ENCODE measurements around the gene H2BK1. TPM values are rescaled to one million over a fixed set of nuclear protein-coding genes. Genes with fewer than 3 reads are reported as not detected.

H2BK1 gene
- total RNA-seq, 1 experiment from 2014 or later = not detected

GRCh38 chr7:151232917-151233701, 22.8 kb upstream of the H2BK1 start:
- peak overlapping the region; percentile 91 for H3K4me2 ChIP-seq
- intact Hi-C loops (cut with micrococcal nuclease; ENCODE audit: unreplicated experiment) = no loop called here
- peak overlapping the region; percentile 11; the same call in 1 of the 2 replicates for H3K27ac ChIP-seq
- no peaks in the 10 kb centered on the region for H3K9me3 ChIP-seq (ENCODE audit: insufficient read depth, low read depth)
- no peaks in the 10 kb centered on the region for H3K9me2 ChIP-seq (ENCODE audit: insufficient read depth)
- H2AFZ ChIP-seq = peak overlapping the region; percentile 92
- TF ChIP-seq, protein P1, sequence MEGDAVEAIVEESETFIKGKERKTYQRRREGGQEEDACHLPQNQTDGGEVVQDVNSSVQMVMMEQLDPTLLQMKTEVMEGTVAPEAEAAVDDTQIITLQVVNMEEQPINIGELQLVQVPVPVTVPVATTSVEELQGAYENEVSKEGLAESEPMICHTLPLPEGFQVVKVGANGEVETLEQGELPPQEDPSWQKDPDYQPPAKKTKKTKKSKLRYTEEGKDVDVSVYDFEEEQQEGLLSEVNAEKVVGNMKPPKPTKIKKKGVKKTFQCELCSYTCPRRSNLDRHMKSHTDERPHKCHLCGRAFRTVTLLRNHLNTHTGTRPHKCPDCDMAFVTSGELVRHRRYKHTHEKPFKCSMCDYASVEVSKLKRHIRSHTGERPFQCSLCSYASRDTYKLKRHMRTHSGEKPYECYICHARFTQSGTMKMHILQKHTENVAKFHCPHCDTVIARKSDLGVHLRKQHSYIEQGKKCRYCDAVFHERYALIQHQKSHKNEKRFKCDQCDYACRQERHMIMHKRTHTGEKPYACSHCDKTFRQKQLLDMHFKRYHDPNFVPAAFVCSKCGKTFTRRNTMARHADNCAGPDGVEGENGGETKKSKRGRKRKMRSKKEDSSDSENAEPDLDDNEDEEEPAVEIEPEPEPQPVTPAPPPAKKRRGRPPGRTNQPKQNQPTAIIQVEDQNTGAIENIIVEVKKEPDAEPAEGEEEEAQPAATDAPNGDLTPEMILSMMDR (conservative IDR thresholded peaks at IDR 0.05) = no peak
- TF ChIP-seq EZH2 (IDR thresholded peaks at IDR 0.05; ENCODE audit: low read depth) = no peak
- no TSS peak for BruUV-seq (replicated peaks)
- H3K79me2 ChIP-seq (ENCODE audit: low read depth) = peaks cover 41% of the 10 kb centered on the region
- CTCF ChIA-PET = interaction anchor here (2.2 kb wide), 1 partner anchor 11 kb away, joined by 6 read pairs; no protein-coding TSS in a partner anchor
- H4K20me1 ChIP-seq (ENCODE audit: insufficient read depth) = peaks cover 46% of the 10 kb centered on the region
- DNase-seq = peak; percentile 55 to 73
- H3K4me3 ChIP-seq = peak overlapping the region; percentile 88
- H3F3A ChIP-seq (ENCODE audit: insufficient read depth, low read depth) = peaks cover 8% of the 10 kb centered on the region; the same call in 1 of the 2 replicates
- peaks cover 21% of the 10 kb centered on the region; the same call in 1 of the 2 replicates for H3K36me3 ChIP-seq (ENCODE audit: low read depth)
- H3K4me1 ChIP-seq (replicated peaks; ENCODE audit: insufficient read depth) = peaks cover 26% of the 10 kb centered on the region
- no peaks in the 10 kb centered on the region for H3K27me3 ChIP-seq (ENCODE audit: insufficient read depth, low read depth)
- POLR2A ChIA-PET (ENCODE audit: unreplicated experiment) = interaction anchor here (0.5 kb wide), 1 partner anchor 34 kb away, joined by 3 read pairs; no protein-coding TSS in a partner anchor

DNA sequence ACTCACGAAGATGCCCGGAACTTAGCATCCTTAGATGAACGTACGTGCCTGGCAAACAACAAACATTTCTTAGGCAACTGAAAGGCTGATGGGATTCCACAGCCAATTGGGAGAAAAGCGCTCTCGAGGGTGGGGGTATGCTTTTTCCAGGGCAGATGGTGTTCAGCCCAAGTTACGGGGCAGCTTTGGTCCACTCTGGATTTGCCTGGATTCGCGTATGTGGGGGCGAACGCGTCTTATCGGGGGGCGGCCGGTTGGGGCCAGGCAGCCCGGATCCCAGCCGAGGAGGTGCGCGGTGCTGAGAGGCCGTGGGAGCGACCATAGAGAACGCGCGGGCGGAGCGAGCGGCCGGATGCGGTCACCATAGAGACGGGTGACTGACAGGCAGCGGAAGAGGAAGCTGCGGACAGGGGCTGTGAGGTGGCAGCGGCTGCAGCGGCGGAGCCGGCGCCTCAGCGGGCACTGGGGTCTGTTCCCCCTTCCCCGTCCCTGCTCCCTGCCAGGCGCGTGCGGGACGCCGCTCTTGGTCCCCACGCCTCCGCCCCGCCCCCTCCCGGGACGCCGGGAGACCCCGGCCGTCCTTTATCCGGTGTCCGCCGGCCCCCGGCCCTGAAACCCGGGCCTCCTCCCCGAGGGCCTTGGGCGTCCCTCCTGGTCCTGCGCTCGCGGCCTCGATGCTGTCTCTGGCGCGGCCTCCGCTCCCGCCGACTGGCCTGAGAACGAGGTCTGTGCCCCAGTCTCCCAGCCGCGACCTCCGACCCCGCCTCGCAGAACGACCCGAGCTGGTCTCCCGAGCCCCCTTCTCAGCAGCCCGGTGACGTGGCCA, 22.0 kb upstream of the H2BK1 start, which contains the start of gene CHPF2:
Gene CHPF2 (plus strand): TSS at position 393 of the 826 bp plus-strand sequence. CDS start 1,529 bp downstream, outside the sequence.
- Histone ChIP-seq H4K20me1 (ENCODE audit: insufficient read depth) (peaks cover 38% of the 10 kb centered on the region), H3K4me1 (replicated peaks; ENCODE audit: insufficient read depth) (peaks cover 29% of the 10 kb centered on the region), H3K27ac (peak within 1 kb of the TSS; percentile 11; the same call in 1 of the 2 replicates), H3K9me2 (ENCODE audit: insufficient read depth) (no peaks in the 10 kb centered on the region), H3K4me2 (peak within 1 kb of the TSS; percentile 91), H3F3A (ENCODE audit: insufficient read depth, low read depth) (peaks cover 14% of the 10 kb centered on the region; the same call in 1 of the 2 replicates), H3K27me3 (ENCODE audit: insufficient read depth, low read depth) (no peaks in the 10 kb centered on the region), H3K9me3 (ENCODE audit: insufficient read depth, low read depth) (no peaks in the 10 kb centered on the region), H3K36me3 (ENCODE audit: low read depth) (peaks cover 16% of the 10 kb centered on the region; the same call in 1 of the 2 replicates), H3K4me3 (peak within 1 kb of the TSS; percentile 88), H2AFZ (peak within 1 kb of the TSS; percentile 92), H3K79me2 (ENCODE audit: low read depth) (peaks cover 41% of the 10 kb centered on the region)
- peak; percentile 76 to 89 for DNase-seq
- intact Hi-C loops (cut with micrococcal nuclease; ENCODE audit: unreplicated experiment) = no loop called here
- no peak for TF ChIP-seq EZH2 (IDR thresholded peaks at IDR 0.05; ENCODE audit: low read depth)
- TF ChIP-seq, protein P1 (conservative IDR thresholded peaks at IDR 0.05) = no peak
- ChIA-PET POLR2A (ENCODE audit: unreplicated experiment) (interaction anchor here (0.5 to 0.7 kb wide), 2 partner anchors 10 to 35 kb away, joined by 3 to 4 read pairs; no protein-coding TSS in a partner anchor), CTCF (interaction anchor here (2.2 kb wide), 1 partner anchor 12 kb away, joined by 6 read pairs; no protein-coding TSS in a partner anchor)
- no TSS peak for BruUV-seq (replicated peaks)

GRCh38 chr7:151231080-151231479, 20.8 kb upstream of the H2BK1 start:
- intact Hi-C loops (cut with micrococcal nuclease; ENCODE audit: unreplicated experiment) = no loop called here
- POLR2A ChIA-PET (ENCODE audit: unreplicated experiment) = no interaction called here
- no peak overlapping the region for H3K4me2 ChIP-seq

More at GRCh38 chr7:151231080-151231479, 20.8 kb upstream of the H2BK1 start:
- H3K79me2 ChIP-seq (ENCODE audit: low read depth) = peaks cover 44% of the 10 kb centered on the region
- H3K27me3 ChIP-seq (ENCODE audit: insufficient read depth, low read depth) = no peaks in the 10 kb centered on the region
- peaks cover 25% of the 10 kb centered on the region for H4K20me1 ChIP-seq (ENCODE audit: insufficient read depth)
- no peaks in the 10 kb centered on the region for H3K9me2 ChIP-seq (ENCODE audit: insufficient read depth)
- peaks cover 14% of the 10 kb centered on the region; the same call in 1 of the 2 replicates for H3F3A ChIP-seq (ENCODE audit: insufficient read depth, low read depth)
- DNase-seq = no peak
- no peak overlapping the region for H3K27ac ChIP-seq
- peaks cover 10% of the 10 kb centered on the region; the same call in 1 of the 2 replicates for H3K36me3 ChIP-seq (ENCODE audit: low read depth)
- TF ChIP-seq, protein P1 (conservative IDR thresholded peaks at IDR 0.05) = no peak
- no peak for TF ChIP-seq EZH2 (IDR thresholded peaks at IDR 0.05; ENCODE audit: low read depth)
- H3K4me1 ChIP-seq (replicated peaks; ENCODE audit: insufficient read depth) = peaks cover 30% of the 10 kb centered on the region
- no TSS peak for BruUV-seq (replicated peaks)
- CTCF ChIA-PET = no interaction called here
- H3K4me3 ChIP-seq = no peak overlapping the region
- H2AFZ ChIP-seq = no peak overlapping the region
- H3K9me3 ChIP-seq (ENCODE audit: insufficient read depth, low read depth) = no peaks in the 10 kb centered on the region
